Stimulated activated CD8-positive, alpha-beta memory T cell treated with anti-CD3 and anti-CD28 coated beads, Interleukin-7, amount 100 ng/mL, for 1 hour (primary cell): ENCODE measurements around the gene RNF166.

ENCODE experiments used
- DNase-seq, 2 donors: peaks; one replicate each; pipeline ENCODE4 v3.0.0-alpha.2; 2020; ENCODE audit warnings: low read depth in 2 of 2

RNF166 gene

DNA sequence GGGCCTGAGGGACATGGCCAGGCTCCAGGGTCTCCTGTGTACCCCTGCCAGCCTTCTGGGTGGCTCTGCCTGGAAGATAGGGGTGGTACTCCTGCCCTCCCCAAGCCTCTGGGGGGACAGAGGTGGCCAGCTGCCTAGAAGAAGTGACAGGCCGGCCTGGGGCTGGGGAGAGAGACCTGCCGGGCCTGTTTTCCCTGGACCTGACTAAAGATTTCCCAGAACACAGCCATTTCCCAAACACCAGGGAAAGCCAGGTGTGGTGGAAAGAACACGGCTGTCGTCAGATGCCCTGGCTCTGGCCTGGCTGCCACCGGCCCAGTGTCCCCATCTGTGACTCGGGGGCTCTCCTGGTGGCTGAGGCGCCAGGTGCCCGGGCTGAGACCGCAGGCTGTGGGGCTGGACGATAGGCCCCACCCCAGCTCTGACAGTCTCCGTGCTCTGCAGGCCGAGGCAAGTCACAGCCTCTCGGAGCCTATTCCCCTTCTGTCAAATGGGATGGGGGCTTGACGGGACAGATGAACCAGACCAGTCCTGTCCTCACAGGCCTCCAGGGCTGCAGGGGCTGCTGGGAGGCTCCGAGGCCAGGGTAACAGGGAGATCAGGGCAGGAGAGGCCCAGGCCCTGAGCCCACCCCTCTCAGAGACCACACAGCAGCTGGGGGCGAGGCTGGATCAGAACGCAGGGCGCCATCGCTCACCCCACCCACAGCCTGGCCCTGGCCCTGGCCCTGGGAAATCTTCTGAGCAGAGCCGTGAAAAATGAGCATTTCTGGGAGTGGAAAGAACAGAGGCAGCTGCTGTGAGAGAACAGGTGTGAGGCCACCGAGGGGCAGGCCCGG, 33.1 kb upstream of the RNF166 start:
- no peak for DNase-seq

DNA sequence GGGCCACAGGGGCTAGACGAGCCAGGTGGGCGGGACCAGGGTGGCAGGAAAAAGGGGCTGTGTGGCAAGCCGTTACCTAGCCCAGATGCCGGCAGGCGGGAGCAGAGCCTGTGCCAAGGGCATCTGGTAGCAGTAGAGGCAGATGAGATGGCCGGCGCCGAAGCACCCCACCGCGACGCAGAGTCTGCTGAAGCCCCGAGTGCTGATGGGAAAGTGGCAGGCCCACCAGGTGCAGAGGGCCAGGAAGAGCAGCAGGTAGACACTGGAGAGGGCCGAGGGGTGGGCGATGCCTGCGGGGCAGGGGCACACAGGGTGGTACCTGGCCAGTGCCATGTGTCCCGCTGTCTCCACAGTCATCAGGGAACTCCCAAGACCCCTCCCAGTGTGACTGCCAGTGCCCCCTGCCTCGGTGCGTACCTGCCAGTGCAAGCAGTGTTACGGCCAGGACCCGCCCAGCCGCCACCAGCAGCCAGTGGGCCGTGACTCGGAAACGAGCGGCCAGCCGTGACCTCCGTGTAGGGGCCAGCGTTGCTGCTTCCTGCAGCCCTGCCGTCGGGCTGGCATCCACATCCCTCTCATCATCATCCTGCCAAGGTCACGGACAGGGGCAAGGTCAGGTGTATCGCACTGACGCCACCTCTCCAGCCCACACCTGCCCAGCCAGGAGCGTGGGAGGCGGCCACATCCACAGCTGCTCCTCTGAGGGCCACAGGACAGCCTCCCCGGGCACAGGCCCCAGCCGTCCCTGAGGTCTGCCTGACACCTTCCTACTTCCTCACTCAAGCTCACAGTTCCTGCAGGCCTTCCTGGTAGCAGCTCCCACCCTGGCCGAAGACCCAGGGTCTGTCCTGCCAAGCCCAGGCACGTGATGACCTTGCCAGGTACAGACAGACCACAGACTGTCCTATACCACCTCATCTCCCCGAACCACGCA, 32.2 kb upstream of the RNF166 start:
- DNase-seq, result no peak

DNA sequence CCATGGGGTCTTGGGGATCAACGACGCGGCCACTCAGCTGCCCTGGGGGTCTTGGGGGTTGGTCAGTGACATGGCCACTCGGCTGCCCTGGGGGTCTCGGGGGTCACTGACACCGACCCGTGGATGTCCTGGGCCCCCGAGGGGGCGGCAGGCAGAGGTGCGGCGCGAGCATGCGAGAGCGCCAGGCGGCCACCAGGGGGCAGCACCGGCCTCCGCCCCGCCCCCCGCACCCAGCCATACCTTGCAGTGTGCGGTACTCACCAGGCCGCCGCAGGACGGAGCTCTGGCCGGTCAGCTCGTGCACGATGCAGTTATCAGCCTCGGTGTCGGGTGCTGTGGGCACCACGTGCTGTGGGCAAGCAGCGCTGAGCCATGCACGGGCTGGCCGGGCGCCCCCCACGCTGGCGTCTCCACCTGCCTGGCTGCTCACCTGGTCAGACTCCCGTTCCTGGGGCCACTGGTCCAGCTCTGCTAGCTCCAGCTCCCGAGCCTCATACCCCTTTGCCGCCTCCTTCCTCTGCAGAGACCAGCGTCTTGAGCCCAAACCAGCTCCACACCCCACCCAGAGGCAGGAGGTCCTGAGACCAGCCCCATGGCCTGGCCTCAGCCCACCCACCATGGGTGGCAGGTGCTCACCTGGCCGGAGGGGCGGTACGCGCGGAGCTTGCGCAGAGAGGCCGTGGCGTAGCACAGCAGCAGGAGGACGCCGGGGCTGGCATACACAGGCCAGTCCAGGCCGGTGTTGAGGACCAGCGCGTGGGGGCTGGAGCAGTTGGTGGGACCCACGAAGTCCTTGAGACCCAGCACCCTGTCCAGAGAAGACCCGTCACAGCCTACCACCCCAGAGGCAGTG, 31.3 kb upstream of the RNF166 start:
- DNase-seq, result peak; percentile 37 to 51

DNA sequence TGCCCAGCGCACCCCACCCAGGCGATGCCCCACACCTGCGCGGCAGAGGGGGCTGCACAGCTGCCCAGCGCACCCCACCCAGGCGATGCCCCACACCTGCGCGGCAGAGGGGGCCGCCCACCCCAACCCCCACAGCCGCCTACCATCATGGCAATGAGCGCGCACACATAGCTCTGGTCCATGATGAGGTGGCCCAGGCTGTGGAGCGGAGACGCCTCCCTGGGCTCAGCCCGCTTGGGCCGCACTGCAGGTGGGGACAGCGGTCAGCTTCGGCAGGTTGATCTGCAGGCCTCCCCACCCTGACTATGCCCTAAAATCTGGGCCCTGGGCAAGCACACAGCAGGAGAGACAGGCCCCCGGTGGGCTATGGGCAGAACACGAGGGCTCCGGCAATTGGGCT, 30.3 kb upstream of the RNF166 start:
- DNase-seq, result no peak

DNA sequence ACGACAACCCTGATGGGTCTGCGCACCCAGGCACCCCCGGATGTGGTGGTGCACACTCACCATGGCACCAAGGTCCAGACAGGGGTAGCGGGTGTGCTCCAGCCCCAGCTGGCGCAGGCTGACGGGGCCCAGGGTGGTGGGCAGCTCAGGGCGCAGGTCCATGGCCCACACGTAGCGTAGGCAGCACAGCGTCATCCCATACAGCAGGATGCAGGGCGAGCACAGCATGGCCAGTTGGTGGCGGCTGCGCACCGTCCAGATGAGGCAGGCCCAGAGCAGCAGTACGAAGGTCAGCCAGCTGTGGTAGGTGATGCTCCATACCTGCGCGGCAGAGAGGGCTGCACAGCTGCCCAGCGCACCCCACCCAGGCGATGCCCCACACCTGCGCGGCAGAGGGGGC, 29.9 kb upstream of the RNF166 start:
- DNase-seq, result no peak

DNA sequence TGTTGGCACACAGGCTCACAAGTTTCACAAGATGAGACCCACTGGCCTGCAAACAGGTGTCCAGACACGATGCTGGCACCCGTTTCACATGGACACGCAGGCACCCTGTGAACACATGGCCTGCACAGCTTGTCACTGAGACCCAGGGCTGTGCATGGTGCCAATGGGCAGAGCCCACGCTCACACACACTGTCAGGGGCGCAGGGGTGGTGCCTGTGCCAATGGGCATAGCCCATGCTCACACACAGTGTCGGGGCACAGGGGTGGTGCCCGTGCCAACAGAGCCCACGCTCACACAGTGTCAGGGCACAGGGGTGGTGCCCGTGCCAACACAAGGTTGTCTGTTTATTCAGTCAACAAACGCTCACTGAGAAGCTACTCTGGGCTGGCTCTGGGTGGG, 29.4 kb upstream of the RNF166 start:
- DNase-seq, result no peak

DNA sequence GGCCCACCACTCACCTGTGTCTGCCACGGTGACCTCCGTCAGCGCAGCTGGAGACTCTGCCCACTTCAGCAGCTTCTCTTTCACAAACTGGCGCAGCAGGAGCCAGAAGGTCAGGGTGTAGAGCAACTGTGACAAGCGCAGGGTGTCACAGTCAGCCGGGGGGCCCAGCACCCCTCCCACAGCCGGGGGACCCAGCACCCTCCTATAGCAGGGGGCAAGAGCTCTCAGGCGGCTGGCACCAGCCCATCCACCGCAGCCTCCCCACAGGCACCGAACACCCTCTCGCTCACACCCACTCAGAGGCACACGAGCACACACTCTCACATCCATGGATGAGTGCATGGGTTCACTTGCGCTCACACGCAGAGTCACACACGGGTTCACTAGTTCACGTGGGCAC, 28.9 kb upstream of the RNF166 start:
- no peak for DNase-seq

DNA sequence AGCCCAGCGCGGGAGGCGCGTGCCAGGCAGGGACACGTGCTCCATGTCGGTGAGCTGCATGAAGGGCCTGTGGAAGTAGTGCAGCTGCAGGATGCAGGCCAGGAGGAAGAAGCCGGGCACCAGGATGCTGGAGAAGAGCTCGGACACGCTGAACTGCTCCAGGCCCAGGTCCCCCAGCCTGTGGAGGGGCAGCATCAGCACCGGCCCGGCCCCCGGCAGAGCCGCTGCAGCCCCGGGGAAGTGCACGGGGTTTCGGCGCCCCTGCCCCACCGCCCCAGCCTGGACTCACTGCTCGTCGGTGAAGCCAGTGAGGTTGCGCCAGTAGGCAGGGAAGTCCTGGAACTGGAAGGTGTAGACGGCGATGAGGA, 28.1 kb upstream of the RNF166 start:
- no peak for DNase-seq

DNA sequence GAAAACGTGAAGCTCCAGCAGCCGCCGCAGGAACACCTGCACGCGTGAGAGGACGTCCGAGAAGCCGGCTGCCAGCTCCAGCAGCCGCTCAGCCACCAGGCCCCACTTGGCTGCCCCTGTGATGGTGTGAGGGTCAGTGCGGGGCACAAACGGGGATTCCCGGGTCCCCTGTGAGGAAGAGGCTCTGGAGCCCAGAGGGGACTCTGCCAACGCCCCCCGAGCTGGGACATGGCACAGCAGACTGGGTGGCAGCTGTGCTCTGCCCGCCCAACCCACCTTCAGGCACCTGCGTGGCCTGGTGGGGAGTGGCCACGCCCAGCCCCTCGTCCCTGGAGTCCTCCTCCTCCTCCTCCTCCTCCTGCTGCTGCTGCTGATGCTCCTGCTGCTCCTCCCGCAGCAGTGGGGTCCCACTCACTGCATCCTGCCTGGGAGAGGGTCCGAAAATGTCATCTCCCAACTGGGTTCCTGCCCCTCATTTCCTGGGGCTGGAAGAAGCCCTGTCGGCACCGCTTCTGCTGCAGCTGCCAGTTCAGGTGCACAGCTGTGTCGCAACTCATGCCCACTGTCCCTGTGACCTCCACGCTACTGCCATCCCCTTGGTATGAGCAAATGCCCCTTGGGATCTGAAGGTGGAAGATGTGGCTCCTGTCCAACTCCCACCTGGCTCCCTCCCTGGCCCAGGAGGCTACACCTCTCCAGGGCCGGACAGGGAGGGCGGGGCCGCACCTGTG, 27.6 kb upstream of the RNF166 start:
- no peak for DNase-seq

DNA sequence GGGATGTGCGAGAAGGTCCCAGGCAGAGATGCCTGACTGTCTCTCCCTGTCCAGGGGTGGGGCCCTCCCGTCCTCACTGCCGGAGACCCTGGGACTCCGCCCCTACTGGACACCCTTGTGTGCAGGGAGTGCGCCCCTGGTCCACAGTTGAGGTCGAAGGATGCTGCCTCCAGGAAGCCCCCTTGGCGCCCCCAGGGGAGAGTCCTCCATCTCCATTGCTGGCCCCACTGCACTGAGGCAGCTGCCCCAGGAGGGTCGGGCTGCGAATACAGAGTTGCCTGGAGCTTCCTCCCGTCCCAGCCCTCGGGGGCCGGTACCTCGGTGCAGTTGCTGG, 26.7 kb upstream of the RNF166 start:
- no peak for DNase-seq

DNA sequence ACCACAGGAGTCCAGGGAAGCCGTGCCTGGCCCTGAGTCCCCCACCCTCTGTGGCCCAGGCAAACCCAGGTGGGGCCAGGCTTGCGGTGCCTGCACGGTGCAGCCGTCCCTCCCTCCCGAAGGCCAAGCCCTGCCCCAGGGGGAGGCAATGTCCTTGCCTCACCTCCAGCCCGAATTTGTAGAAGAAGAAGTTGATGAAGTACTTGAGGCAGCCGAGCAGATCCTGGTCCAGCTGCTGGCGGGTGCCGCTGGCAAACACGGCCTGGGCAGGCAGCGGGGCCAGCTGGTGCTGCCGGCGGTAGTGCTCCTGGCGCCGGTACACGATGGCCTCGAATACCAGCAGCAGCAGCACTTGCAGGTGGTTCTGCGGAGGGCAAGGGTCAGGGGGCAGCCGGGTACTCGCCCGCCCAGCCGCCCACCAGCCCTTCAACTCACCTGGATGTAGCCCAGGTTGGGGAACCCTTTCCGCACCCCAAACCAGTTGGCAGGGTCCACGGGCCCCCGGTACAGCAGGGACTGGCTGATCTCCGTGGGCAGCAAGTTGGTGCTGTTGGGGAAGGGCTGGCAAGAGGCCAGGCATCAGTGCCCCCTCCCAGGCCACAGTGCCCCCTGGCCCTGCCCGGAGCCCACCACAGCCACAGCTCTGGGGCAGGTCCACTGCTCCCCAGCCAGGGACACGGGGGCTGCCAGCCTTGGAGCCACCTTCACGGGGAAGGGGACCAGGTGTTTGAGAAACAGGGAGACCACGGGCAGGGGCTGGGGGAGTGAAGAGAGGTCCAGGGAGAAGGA, 26.2 kb upstream of the RNF166 start:
- no peak for DNase-seq

DNA sequence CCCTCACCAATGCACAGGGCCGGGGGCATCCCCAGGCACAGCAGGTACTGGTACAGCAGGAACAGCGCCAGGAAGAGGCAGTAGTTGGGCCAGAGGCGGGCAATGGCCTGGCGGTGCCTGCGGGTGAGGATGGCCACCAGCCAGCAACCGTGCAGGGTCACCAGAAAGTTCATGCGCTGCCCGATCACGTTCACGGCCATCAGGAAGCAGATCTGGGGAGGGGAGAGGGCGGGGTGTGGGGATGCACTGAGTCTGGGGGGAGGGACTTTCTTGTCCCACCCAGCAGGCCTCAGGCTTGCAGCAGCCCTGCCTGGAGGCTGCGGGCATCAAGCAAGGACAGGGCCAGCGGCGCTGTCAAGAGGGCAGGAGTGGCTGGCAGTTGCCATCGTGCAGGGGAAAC, 25.5 kb upstream of the RNF166 start:
- DNase-seq, result no peak

DNA sequence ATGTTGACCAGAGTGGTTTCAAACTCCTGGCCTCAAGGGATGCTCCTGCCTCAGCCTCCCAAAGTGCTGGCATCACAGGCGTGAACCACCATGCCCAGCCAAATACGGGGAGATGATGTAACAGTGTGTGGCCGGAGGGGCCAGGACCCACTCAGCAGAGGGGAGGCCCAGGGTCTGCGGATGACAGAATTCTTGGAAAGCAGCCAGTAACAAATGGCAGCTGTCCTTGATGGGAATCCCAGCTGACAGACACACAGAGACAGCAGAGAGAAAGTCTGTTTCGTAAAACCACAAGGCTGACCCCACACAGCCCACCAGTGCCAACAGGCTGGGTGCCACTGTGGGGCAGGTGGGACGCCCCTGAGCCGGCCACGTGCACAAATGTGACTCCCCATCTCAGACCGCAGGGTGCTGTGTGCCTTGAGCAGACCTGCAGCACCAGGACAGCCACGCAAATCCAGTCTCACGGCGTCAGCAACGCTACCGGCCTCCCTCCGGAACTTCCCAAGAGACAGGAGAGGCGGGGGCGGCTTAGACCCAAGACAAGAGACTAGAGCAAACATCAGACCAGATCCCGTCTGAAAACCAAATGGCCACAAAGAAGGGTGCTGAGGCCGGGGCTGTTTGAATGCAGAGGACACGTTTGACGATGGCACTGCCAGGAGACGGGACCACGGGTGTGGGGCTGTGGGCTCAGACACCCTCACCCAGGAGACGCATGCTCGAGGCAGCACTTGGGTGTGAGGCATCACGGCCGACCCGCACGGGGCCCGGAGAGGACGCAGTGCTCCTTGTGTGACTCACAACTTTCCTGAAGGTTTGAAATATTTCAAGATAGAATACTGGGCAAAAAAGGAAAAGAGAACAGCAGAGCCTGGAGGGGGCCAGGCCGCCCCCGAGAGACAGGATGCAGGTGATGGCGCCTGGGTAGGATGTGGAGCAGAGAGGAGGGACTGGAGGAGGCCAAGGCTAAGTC, 24.7 kb upstream of the RNF166 start:
- DNase-seq, result no peak

DNA sequence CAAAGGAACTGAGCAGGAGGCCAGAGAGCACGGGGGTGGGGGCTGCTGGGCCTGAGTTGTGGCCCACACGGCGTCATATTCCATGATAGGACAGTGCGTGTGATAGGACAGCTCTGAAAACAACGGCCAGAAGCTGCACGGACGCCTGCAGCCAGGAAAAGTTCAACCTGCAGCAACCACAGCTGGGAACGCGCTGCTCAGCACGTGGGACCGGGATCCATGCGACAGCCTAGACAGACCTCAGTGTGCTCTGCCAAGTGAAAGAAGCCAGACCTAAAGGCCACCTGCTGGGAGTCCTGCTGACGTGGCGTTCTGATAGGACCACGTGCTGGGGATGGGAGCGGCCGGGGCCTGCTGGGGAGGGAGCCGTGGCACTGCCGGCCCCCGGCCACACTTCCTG, 21.7 kb upstream of the RNF166 start:
- no peak for DNase-seq

DNA sequence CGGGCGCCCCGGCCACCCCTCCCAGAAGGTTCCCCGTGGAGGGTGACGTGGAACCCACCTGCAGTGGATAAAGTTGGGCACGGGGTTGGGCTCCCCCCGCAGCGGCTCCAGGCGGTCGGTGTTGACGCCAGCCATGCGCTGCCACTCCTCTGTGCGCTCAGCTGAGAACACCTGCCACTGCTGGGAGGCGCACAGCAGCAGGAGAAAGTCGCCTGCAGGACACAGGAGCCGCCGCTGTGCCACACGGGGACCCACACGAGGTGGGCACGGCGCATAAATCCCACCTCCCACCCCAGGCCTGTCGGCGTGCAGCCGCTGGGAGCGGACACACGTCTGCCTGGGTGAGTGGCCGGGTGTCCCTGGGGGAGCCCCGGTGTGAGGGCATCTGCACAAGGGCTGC, 20.8 kb upstream of the RNF166 start:
- DNase-seq, result no peak

DNA sequence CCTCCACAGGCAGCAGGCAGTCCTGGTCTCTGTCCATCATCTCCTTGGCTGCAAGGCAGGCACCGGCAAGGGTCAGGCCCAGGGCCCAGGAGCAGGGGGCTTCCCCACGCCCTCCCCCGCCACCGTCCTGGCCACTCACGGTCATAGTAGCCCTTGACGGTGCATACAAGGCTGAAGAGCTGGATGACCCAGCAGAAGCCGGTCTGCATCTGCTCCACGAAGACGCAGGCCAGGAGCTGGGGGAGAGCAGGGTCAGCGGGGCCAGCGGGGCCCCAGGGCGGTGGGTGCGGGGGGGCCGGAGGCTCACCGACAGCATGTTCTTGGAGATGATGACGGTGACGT, 20.2 kb upstream of the RNF166 start:
- DNase-seq, result no peak

DNA sequence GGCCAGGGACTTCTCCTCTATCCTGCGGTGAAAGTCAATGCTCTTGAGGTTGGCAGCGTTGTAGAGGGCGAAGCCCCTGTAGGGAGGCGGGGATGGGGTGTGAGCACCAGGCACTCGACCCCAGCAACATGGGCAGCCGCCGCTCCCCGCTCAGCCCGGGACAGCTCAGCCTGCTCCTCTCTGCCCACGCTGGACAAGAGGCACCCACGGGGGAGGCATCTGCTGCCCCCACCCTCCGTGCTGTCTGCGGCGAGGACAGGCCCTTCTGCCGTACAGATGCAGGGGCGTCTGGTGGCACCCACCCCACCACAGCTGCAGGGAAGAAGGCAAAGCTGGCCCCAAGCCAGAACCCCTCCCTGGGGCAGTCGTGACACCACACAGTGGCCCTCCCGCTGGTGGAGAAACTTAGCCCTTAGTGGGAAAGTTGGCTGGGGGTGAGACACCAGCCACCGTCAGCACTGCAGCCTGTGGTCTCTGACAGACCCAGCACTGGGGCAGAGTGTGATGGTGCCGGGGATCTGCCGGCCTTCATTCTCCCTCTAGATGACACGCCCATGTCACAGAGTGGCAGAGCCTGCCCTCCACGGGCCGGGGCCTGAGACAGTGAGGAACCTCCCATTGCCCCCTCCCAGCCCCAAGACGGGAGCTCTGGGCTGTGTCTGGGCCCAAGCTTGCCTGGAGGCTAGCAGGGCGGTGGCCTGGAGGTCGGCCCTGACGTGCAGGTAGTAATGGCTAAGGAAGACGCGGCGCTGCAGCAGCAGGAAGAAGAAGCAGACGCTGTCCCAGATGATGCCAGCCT, 19.6 kb upstream of the RNF166 start:
- DNase-seq, result no peak

DNA sequence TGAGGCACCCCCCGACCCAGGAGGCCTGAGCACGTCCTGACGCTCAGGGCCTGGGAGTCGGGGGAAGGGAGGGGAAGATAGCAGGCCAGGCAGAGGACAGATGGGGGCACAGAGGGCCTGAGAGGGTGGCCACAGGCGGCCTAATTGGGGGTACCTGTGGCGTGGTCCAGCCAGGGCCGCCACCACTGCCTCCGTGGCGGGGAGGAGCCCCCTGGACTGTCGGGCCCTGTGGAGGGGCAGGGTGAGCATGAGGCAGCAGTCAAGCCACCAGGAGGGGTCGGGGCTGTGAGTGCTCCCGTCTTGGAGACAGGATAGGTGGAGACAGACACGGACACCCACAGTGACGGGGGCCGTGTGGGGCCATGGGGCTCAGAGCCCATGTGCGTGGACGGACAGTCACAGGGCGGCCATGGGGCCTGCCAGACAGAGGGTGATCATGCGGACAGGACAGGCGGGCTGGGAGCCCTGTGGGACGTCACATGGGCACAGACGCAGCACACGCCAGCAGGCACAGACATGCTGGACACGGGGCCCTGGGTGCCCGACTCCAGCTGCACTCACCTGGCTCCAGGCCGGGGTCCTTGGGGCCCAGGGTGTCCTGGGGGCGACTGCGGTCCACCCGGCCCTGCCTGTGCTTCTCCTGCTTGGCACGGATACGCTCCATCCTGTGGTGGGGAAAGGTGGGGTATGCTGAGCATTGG, 18.8 kb upstream of the RNF166 start:
- DNase-seq, result no peak
